ENCODE data around the gene SPINT1. TPM values are rescaled to one million over a fixed set of nuclear protein-coding genes. Genes with fewer than 3 reads are reported as not detected.

SPINT1 gene
- total and polyA plus RNA-seq, 2 of the 13 experiments (the other 11 are each of a cell fraction or from before 2014, with no cell fraction given): 0.49 to 2.5 TPM

DNA sequence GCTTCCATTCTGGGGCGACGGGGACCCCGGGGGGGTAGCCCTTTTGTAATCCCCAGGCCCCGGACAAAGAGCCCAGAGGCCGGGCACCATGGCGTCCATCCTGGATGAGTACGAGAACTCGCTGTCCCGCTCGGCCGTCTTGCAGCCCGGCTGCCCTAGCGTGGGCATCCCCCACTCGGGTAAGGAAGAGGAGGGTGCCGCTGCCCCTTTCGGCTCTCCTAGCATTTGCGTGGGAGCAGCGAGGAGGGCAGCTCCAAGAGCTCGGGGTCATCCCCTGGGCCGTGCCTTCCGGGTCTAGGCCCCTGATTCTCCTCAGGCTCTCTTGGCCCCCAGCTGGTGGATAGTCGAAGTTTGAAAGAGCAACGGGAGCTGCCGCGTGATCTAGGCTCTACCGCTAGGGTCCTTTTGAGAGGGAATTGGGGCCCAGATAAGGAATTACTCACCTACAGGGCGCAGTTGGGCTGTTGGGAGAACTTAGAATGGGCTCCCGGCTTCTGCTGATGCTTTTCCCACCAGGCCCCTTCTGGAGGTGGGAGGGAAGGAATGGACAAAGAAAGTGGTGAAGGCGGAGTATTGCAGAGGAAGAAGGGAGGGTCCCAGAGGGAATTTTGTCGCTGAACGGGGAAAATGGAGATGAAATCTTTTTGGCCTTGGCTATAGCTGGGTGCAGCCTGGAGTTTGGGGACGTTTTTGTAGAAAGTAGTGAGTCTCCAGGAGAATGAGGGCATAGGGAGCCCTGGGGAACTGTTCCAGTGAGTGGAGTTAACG, 51.0 kb downstream of the SPINT1 start:
- TSS peak; percentile 81 for BruUV-seq (replicated peaks)
- peaks cover 36% of the 10 kb centered on the region for H3K4me1 ChIP-seq (ENCODE audit: insufficient read depth, low read length)
- DNase-seq (ENCODE audit: low spot score): peak; percentile 86
- peak overlapping the region; percentile 86 for H3K9ac ChIP-seq (ENCODE audit: insufficient read depth, low read depth, low read length)
- H3K9me3 ChIP-seq (ENCODE audit: low read length): no peaks in the 10 kb centered on the region
- in situ Hi-C loops (cut with HindIII; ENCODE audit: extremely low pct_ligation_motif_present, low pct_unique_long_range_greater_than_20kb) (loop anchor here (5.0 to 10.0 kb wide), 3 partner anchors 38 to 310 kb away; partner anchors contain the start of gene RAD51), intact Hi-C loops (cut with micrococcal nuclease; ENCODE audit: unreplicated experiment) (loop anchor here (5.0 kb wide), 2 partner anchors 148 to 193 kb away; no protein-coding TSS in a partner anchor)
- peak overlapping the region; percentile 82 for H3K27ac ChIP-seq (ENCODE audit: extremely low read length, insufficient read depth, low read length)
- POLR2A ChIA-PET: interaction anchor here (0.9 to 2.3 kb wide), 17 partner anchors 9 to 222 kb away, joined by 3 to 40 read pairs (median 4); partner anchors contain the start of genes DNAJC17, GCHFR, INO80 and RAD51
- H3K27me3 ChIP-seq (ENCODE audit: control insufficient read depth in 1 of 2, insufficient read depth in 2 of 2, low read length in 2 of 2): no peaks in the 10 kb centered on the region
- FAIRE-seq: peak; percentile 75
- H3K4me2 ChIP-seq (ENCODE audit: low read depth, low read length): peak overlapping the region; percentile 96
- peak overlapping the region; percentile 87 to 98 (median 89) for H3K4me3 ChIP-seq (replicated peaks in 1 of 3; ENCODE audit: insufficient read depth in 1 of 3, low read depth in 2 of 3, low read length in 3 of 3)
- peak; percentile 82 for ATAC-seq
- no peaks in the 10 kb centered on the region for H4K20me1 ChIP-seq (ENCODE audit: insufficient read depth, low read length)
- WGBS (ENCODE audit: low lambda C conversion rate): 4% methylated on average over 7 of the region's 33 CpGs
- H3K36me3 ChIP-seq (replicated peaks in 1 of 2; ENCODE audit: control insufficient read depth in 1 of 2, insufficient read depth in 2 of 2, low read length in 2 of 2): peaks cover 10 to 26% of the 10 kb centered on the region in 2 experiments
- H3K79me2 ChIP-seq (ENCODE audit: insufficient read depth, low read length): peaks cover 17% of the 10 kb centered on the region
- CTCF ChIA-PET (ENCODE audit: low intra/inter-chr PET ratio, low total read pairs): interaction anchor here (5.3 kb wide), 1 partner anchor 36 kb away, joined by 80 read pairs; no protein-coding TSS in a partner anchor
- no peak overlapping the region for H2AFZ ChIP-seq (ENCODE audit: low read length)
- no peak for TF ChIP-seq RFXAP (CRISPR knock-in tag; IDR thresholded peaks at IDR 0.05; ENCODE audit: borderline replicate concordance)
- TF ChIP-seq, protein P1, sequence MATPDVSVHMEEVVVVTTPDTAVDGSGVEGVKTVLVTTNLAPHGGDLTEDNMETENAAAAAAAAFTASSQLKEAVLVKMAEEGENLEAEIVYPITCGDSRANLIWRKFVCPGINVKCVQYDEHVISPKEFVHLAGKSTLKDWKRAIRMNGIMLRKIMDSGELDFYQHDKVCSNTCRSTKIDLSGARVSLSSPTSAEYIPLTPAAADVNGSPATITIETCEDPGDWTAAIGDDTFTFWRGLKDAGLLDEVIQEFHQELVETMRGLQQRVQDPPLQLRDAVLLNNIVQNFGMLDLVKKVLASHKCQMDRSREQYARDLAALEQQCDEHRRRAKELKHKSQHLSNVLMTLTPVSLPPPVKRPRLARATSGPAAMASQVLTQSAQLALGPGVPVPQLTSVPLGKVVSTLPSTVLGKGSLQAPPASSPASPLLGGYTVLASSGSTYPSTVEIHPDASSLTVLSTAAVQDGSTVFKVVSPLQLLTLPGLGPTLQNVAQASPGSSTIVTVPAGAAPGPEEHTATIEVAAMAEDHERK (CRISPR knock-in tag; IDR thresholded peaks at IDR 0.05; ENCODE audit: low read depth): no peak
- no peak for TF ChIP-seq ZNF362 (CRISPR knock-in tag; IDR thresholded peaks at IDR 0.05; ENCODE audit: borderline replicate concordance)
- TF ChIP-seq HIVEP1 (CRISPR knock-in tag; IDR thresholded peaks at IDR 0.05): no peak
- no peak for TF ChIP-seq SKI (IDR thresholded peaks at IDR 0.05; ENCODE audit: partially characterized antibody)
- TF ChIP-seq SAFB2 (CRISPR knock-in tag; IDR thresholded peaks at IDR 0.05; ENCODE audit: borderline replicate concordance, low read depth): no peak
- TF ChIP-seq ZNF567 (CRISPR knock-in tag; IDR thresholded peaks at IDR 0.05; ENCODE audit: borderline replicate concordance): no peak
- TF ChIP-seq BHLHE40 (IDR thresholded peaks at IDR 0.05; ENCODE audit: low read length): no peak
- TF ChIP-seq TBP (CRISPR knock-in tag; IDR thresholded peaks at IDR 0.05): no peak
- TF ChIP-seq MZF1 (CRISPR knock-in tag; IDR thresholded peaks at IDR 0.05; ENCODE audit: borderline replicate concordance): no peak
- no peak; a peak in 1 of 4 replicates for TF ChIP-seq HMGXB4 (CRISPR knock-in tag; IDR thresholded peaks at IDR 0.05; ENCODE audit: borderline replicate concordance in 1 of 2, low read depth in 1 of 2)
- no peak for TF ChIP-seq NFIC (IDR thresholded peaks at IDR 0.05; ENCODE audit: low read length)
- no peak for TF ChIP-seq ZNF414 (CRISPR knock-in tag; IDR thresholded peaks at IDR 0.05)
- TF ChIP-seq GLI4 (CRISPR knock-in tag; IDR thresholded peaks at IDR 0.05; ENCODE audit: borderline replicate concordance): no peak
- TF ChIP-seq SAP130 (CRISPR knock-in tag; IDR thresholded peaks at IDR 0.05; ENCODE audit: low read depth): no peak
- peak; percentile 51 for TF ChIP-seq ELF1 (CRISPR knock-in tag; IDR thresholded peaks at IDR 0.05)
